ENCODE results near the gene FOXL3.
"Not testable (repeated sequence)": the region's sequence is repeated elsewhere in the genome, so short reads cannot be mapped to it uniquely, and the experiment has no call there.

The FOXL3 gene

GRCh38 chr7:255721-256361 is 34.1 kb upstream of the FOXL3 start:
- no peak for DNase-seq

- no peak for DNase-seq
Observed at GRCh38 chr7:256461-256940, 33.5 kb upstream of the FOXL3 start.

GRCh38 chr7:256981-257646 is 32.9 kb upstream of the FOXL3 start:
- no peak for DNase-seq

- DNase-seq: no peak
Observed at GRCh38 chr7:257647-257992, 32.4 kb upstream of the FOXL3 start.

- no peak for DNase-seq
Observed at GRCh38 chr7:258476-259190, 31.3 kb upstream of the FOXL3 start.

GRCh38 chr7:259191-259505 is 30.8 kb upstream of the FOXL3 start:
- DNase-seq: no peak

- DNase-seq: no peak
Observed at GRCh38 chr7:259751-260405, 30.1 kb upstream of the FOXL3 start.

- DNase-seq: no peak
Observed at GRCh38 chr7:260441-261281, 29.3 kb upstream of the FOXL3 start.

GRCh38 chr7:261341-262250 is 28.4 kb upstream of the FOXL3 start:
- no peak for DNase-seq

- DNase-seq: no peak
Observed at GRCh38 chr7:262251-262572, 27.8 kb upstream of the FOXL3 start.

GRCh38 chr7:262631-263311 is 27.2 kb upstream of the FOXL3 start:
- not testable (repeated sequence) for DNase-seq

GRCh38 chr7:263483-264351 is 26.3 kb upstream of the FOXL3 start:
- not testable (repeated sequence) for DNase-seq

- DNase-seq: peak in 1 of 2 experiments; percentile 32
Observed at GRCh38 chr7:264541-265191, 25.3 kb upstream of the FOXL3 start.

- no peak for DNase-seq
Observed at GRCh38 chr7:265192-265997, 24.6 kb upstream of the FOXL3 start.

GRCh38 chr7:265998-266850 is 23.7 kb upstream of the FOXL3 start:
- DNase-seq: no peak

GRCh38 chr7:266851-267840 is 22.8 kb upstream of the FOXL3 start:
- peak; percentile 48 to 68 for DNase-seq
